Tibial artery (tissue), 4 donors: Measurements from ENCODE around the gene B4GALT1.

Experiments
- DNase-seq, 2 donors: peaks; one replicate each; pipeline ENCODE4 v3.0.0-alpha.2; 2019
- H3K27ac ChIP-seq, 2 donors: fragments of 200-600 bp; sonication (generic) in 1 of 2; 1 replicate in 1 of 2; 2 replicates in 1 of 2; pipeline ENCODE4 v1.5.1; 2018 to 2019; ENCODE audit warnings: mild to moderate bottlenecking in 1 of 2
- H3K27me3 ChIP-seq, 2 donors: fragments of 200-600 bp; sonication (generic) in 1 of 2; one replicate each; pipeline versions ENCODE4 v1.5.1 to v1.6.0; 2016 to 2019
- H3K36me3 ChIP-seq, 3 donors: fragments of 200-600 bp; sonication (generic) in 2 of 3; one replicate each; pipeline ENCODE4 v1.5.1; 2016 to 2019; ENCODE audit warnings: mild to moderate bottlenecking in 2 of 3
- H3K4me1 ChIP-seq, 4 donors: fragments of 200-600 bp; sonication (generic) in 2 of 4; 1 replicate in 3 of 4; 2 replicates in 1 of 4; pipeline ENCODE4 v1.5.1; 2016 to 2019
- H3K4me3 ChIP-seq, 2 donors: fragments of 200-600 bp; sonication (generic) in 1 of 2; 1 replicate in 1 of 2; 2 replicates in 1 of 2; pipeline ENCODE4 v1.5.1; 2018 to 2019; ENCODE audit warnings: mild to moderate bottlenecking in 2 of 2
- H3K9me3 ChIP-seq, 3 donors: fragments of 200-600 bp; sonication (generic) in 1 of 3; one replicate each; pipeline ENCODE4 v1.5.1; 2016 to 2019
- CTCF ChIP-seq, 2 experiments: fragments of 200-600 bp in 1 of 2; fragments of 450-650 bp in 1 of 2; IDR thresholded peaks; one replicate each; pipeline ENCODE4 v1.5.1; 2017 to 2019; ENCODE audit warnings: antibody characterized with exemption in 2 of 2, mild to moderate bottlenecking in 1 of 2, moderate library complexity in 1 of 2
- intact Hi-C: fragments of 100-400 bp; cut with DNase I; formaldehyde crosslinking; loops from one replicate; pipeline ENCODE4 v1.15.0; 2023; ENCODE audit warnings: low total_unique reads

B4GALT1 gene

GRCh38 chr9:33158843-33159776 lies 8.0 kb downstream of the B4GALT1 start:
- Histone ChIP-seq H3K36me3 (no peaks in the 10 kb centered on the region), H3K4me3 (no peak overlapping the region), H3K9me3 (no peaks in the 10 kb centered on the region), H3K27me3 (no peaks in the 10 kb centered on the region), H3K4me1 (peaks cover 14 to 95% (median 87%) of the 10 kb centered on the region in 4 donors), H3K27ac (peak overlapping the region; percentile 95 to 98)
- intact Hi-C loops: no loop called here
- no peak for TF ChIP-seq CTCF (IDR thresholded peaks at IDR 0.05)
- DNase-seq: peak; percentile 76 to 82

GRCh38 chr9:33157960-33158842 lies 8.9 kb downstream of the B4GALT1 start:
- Histone ChIP-seq H3K9me3 (no peaks in the 10 kb centered on the region), H3K4me1 (peaks cover 14 to 86% (median 78%) of the 10 kb centered on the region in 4 donors), H3K27me3 (no peaks in the 10 kb centered on the region), H3K4me3 (no peak overlapping the region), H3K36me3 (no peaks in the 10 kb centered on the region), H3K27ac (peak overlapping the region; percentile 95 to 98)
- peak in 1 of 2 donors; percentile 23 for DNase-seq
- intact Hi-C loops: no loop called here
- no peak for TF ChIP-seq CTCF (IDR thresholded peaks at IDR 0.05)

GRCh38 chr9:33155393-33155792 lies 11.7 kb downstream of the B4GALT1 start:
- no peak overlapping the region for H3K27ac ChIP-seq
- H3K9me3 ChIP-seq: no peaks in the 10 kb centered on the region
- no peaks in the 10 kb centered on the region for H3K36me3 ChIP-seq
- intact Hi-C loops: no loop called here
- H3K27me3 ChIP-seq: no peaks in the 10 kb centered on the region
- peaks cover 8 to 79% (median 65%) of the 10 kb centered on the region in 4 donors for H3K4me1 ChIP-seq
- no peak overlapping the region for H3K4me3 ChIP-seq
- peak in 1 of 2 donors; percentile 16 for DNase-seq
- TF ChIP-seq CTCF (IDR thresholded peaks at IDR 0.05): no peak

- Histone ChIP-seq H3K27me3 (no peaks in the 10 kb centered on the region), H3K4me3 (no peak overlapping the region), H3K27ac (no peak overlapping the region), H3K9me3 (no peaks in the 10 kb centered on the region), H3K36me3 (no peaks in the 10 kb centered on the region), H3K4me1 (peaks cover 2 to 78% (median 56%) of the 10 kb centered on the region in 4 donors)
- intact Hi-C loops: no loop called here
- no peak for TF ChIP-seq CTCF (IDR thresholded peaks at IDR 0.05)
- no peak for DNase-seq
Observed at GRCh38 chr9:33154371-33154770, 12.8 kb downstream of the B4GALT1 start.

DNA sequence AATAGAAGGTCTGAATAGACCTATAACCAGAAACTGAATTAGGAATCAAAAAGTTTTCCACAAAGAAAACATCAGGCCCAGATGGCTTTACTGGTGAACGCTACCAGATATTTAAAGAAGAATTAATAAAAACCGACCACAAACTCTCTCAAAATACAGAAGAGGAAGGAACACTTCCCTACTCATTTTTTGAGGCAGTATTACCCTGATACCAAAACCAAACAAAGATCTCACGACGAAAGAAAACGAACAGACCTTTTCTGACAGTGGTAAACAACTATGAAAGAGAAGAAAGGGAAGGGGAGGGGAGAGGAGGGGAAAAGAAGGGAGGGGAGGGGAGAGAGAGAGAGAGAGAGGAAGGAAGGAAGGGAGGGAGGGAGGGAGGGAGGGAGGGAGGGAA lies 13.5 kb downstream of the B4GALT1 start:
- intact Hi-C loops: no loop called here
- Histone ChIP-seq H3K4me3 (no peak overlapping the region), H3K27me3 (no peaks in the 10 kb centered on the region), H3K36me3 (no peaks in the 10 kb centered on the region), H3K27ac (no peak overlapping the region), H3K4me1 (peaks cover 0 to 78% (median 49%) of the 10 kb centered on the region in 4 donors), H3K9me3 (no peaks in the 10 kb centered on the region)
- TF ChIP-seq CTCF (IDR thresholded peaks at IDR 0.05): no peak
- DNase-seq: no peak
